HCT116 (cell line): ENCODE measurements around the gene ROR2. TPM values are rescaled to one million over a fixed set of nuclear protein-coding genes. Genes with fewer than 3 reads are reported as not detected.
A peak's percentile ranks its signal among the peaks of the same experiment; 100 is the strongest.
"Not testable (repeated sequence)": the region's sequence is repeated elsewhere in the genome, so short reads cannot be mapped to it uniquely, and the experiment has no call there.

Experiments used
- ATAC-seq: fragments of 200-7000 bp; cut with Tn5 transposase; 2 replicates; pipeline ENCODE4 v1.9.1; 2020; ENCODE audit warnings: mild to moderate bottlenecking, moderate library complexity
- BruUV-seq: library from RNA; stranded (reverse); fragments of 400-500 nt; replicated peaks from 2 replicates; lab custom pipeline; 2021; lab: Mats Ljungman, UMichigan
- CTCF ChIA-PET: fragments of 300-600 bp; sonication (Branson Sonifier 250); formaldehyde crosslinking; loops from one replicate; lab custom pipeline; 2021; ENCODE audit warnings: antibody characterized with exemption; lab: Charles Lee
- POLR2A ChIA-PET: fragments of 300-600, 350-600 bp; sonication (Branson Sonifier 250); formaldehyde crosslinking; loops from one replicate; lab custom pipeline; 2021; ENCODE audit warnings: antibody characterized with exemption; lab: Charles Lee
- RAD21 ChIA-PET, 2 experiments: fragments of 300-600 bp; sonication (Branson Sonifier 250); formaldehyde crosslinking; loops; one replicate each; lab custom pipeline; 2023; ENCODE audit warnings: low total read pairs in 2 of 2; ENCODE audit not compliant: uncharacterized antibody in 2 of 2, unreplicated experiment in 2 of 2, low non-redundant PET in 1 of 2; lab: Charles Lee
- DNase-seq: peaks from one replicate; pipeline ENCODE4 v3.0.0-alpha.2; 2010; ENCODE audit warnings: low read depth, low spot score
- H2AFZ ChIP-seq: fragments of 200-600 bp; shearing (Covaris generic), sonication (generic); 2 replicates; pipeline ENCODE4 v1.6.1; 2017; ENCODE audit warnings: low read depth, mixed run types, mixed read lengths, antibody characterized with exemption, low read length; ENCODE audit not compliant: poor library complexity, severe bottlenecking
- H3K27ac ChIP-seq: 2 replicates; pipeline ENCODE4 v1.5.1; 2012; ENCODE audit warnings: low read depth, low read length
- H3K27me3 ChIP-seq: fragments of 200-600 bp; sonication (generic); 2 replicates; pipeline ENCODE4 v1.6.1; 2016; ENCODE audit warnings: mixed run types, low read length, mixed read lengths; ENCODE audit not compliant: insufficient read depth
- H3K36me3 ChIP-seq, 2 experiments: fragments of 200-500 bp in 1 of 2; fragments of 200-600 bp in 1 of 2; sonication (Bioruptor generic) in 1 of 2; sonication (generic) in 1 of 2; 2 replicates each; pipeline versions ENCODE4 v1.5.1 to v1.6.1; 2014 to 2016; ENCODE audit warnings: low read length in 2 of 2, inconsistent platforms in 1 of 2, mixed read lengths in 1 of 2, mixed run types in 1 of 2; ENCODE audit not compliant: insufficient read depth in 2 of 2, control insufficient read depth in 1 of 2
- H3K4me1 ChIP-seq, 2 experiments: fragments of 200-600 bp in 1 of 2; sonication (generic) in 1 of 2; 2 replicates each; pipeline versions ENCODE4 v1.5.1 to v1.6.1; 2012 to 2017; ENCODE audit warnings: low read length in 2 of 2, inconsistent platforms in 1 of 2, mild to moderate bottlenecking in 1 of 2, mixed read lengths in 1 of 2, mixed run types in 1 of 2, moderate library complexity in 1 of 2; ENCODE audit not compliant: insufficient read depth in 2 of 2, control insufficient read depth in 1 of 2
- H3K4me2 ChIP-seq: fragments of 200-600 bp; sonication (generic); 2 replicates; pipeline ENCODE4 v1.6.1; 2017; ENCODE audit warnings: mixed run types, low read length, mixed read lengths
- H3K4me3 ChIP-seq, 2 experiments: fragments of 200-600 bp in 1 of 2; sonication (generic) in 1 of 2; replicated peaks in 1 of 2; 2 replicates each; pipeline ENCODE4 v1.5.1; 2011 to 2016; ENCODE audit warnings: low read length in 2 of 2, control low read depth in 1 of 2, low read depth in 1 of 2, mild to moderate bottlenecking in 1 of 2, mixed read lengths in 1 of 2, mixed run types in 1 of 2
- H3K79me2 ChIP-seq: fragments of 200-600 bp; sonication (generic); 2 replicates; pipeline ENCODE4 v1.6.1; 2017; ENCODE audit warnings: mild to moderate bottlenecking, mixed run types, low read length, moderate library complexity, mixed read lengths; ENCODE audit not compliant: insufficient read depth
- H3K9ac ChIP-seq: fragments of 200-600 bp; sonication (generic); 2 replicates; pipeline ENCODE4 v1.6.1; 2016; ENCODE audit warnings: low read length, mixed read lengths
- H3K9me2 ChIP-seq: fragments of 200-600 bp; sonication (generic), shearing (Covaris generic); 2 replicates; pipeline ENCODE4 v1.6.1; 2017; ENCODE audit warnings: mixed run types, mild to moderate bottlenecking, moderate library complexity; ENCODE audit not compliant: insufficient read depth
- H3K9me3 ChIP-seq, 2 experiments: fragments of 200-500 bp in 1 of 2; fragments of 200-600 bp in 1 of 2; sonication (Bioruptor generic) in 1 of 2; sonication (generic) in 1 of 2; 2 replicates each; pipeline ENCODE4 v1.6.1; 2014 to 2017; ENCODE audit warnings: low read length in 2 of 2, mixed read lengths in 2 of 2, inconsistent platforms in 1 of 2, low read depth in 1 of 2, mild to moderate bottlenecking in 1 of 2, mixed run types in 1 of 2, moderate library complexity in 1 of 2; ENCODE audit not compliant: control insufficient read depth in 1 of 2, insufficient read depth in 1 of 2
- H4K20me1 ChIP-seq: fragments of 200-600 bp; sonication (generic), shearing (Covaris generic); 2 replicates; pipeline ENCODE4 v1.6.1; 2017; ENCODE audit warnings: mixed run types, mild to moderate bottlenecking, moderate library complexity; ENCODE audit not compliant: insufficient read depth
- CBX3 ChIP-seq: IDR thresholded peaks from 2 replicates; pipeline ENCODE4 v1.6.1; 2012; ENCODE audit warnings: low read depth
- CEBPB ChIP-seq: IDR thresholded peaks from 2 replicates; pipeline ENCODE4 v1.6.1; 2012; ENCODE audit warnings: low read depth
- CTCF ChIP-seq, 3 experiments: fragments of 200-600 bp in 1 of 3; sonication (generic) in 1 of 3; IDR thresholded peaks in 2 of 3; conservative IDR thresholded peaks in 1 of 3; 2 replicates each; pipeline ENCODE4 v1.5.1; 2012 to 2017; ENCODE audit warnings: low read depth in 2 of 3, low read length in 2 of 3, antibody characterized with exemption in 1 of 3, borderline replicate concordance in 1 of 3, control low read depth in 1 of 3, mild to moderate bottlenecking in 1 of 3, mixed read lengths in 1 of 3, mixed run types in 1 of 3, moderate library complexity in 1 of 3; ENCODE audit not compliant: insufficient read depth in 1 of 3
- EGR1 ChIP-seq: IDR thresholded peaks from 2 replicates; pipeline ENCODE4 v1.6.1; 2012; ENCODE audit warnings: low read depth
- ELF1 ChIP-seq: IDR thresholded peaks from 2 replicates; pipeline ENCODE4 v1.6.1; 2012; ENCODE audit warnings: low read depth, borderline replicate concordance
- EZH2 ChIP-seq: fragments of 200-600 bp; sonication (generic); IDR thresholded peaks from 2 replicates; pipeline ENCODE4 v1.6.1; 2017; ENCODE audit warnings: antibody characterized with exemption, mixed run types
- EZH2phosphoT487 ChIP-seq: fragments of 200-600 bp; IDR thresholded peaks from 2 replicates; pipeline ENCODE4 v1.6.1; 2018; ENCODE audit warnings: antibody characterized with exemption, borderline replicate concordance
- FOSL1 ChIP-seq: IDR thresholded peaks from 2 replicates; pipeline ENCODE4 v1.6.1; 2012; ENCODE audit warnings: low read depth
- POLR2A ChIP-seq: IDR thresholded peaks from 2 replicates; pipeline ENCODE4 v1.7.0; 2011; ENCODE audit warnings: borderline replicate concordance; ENCODE audit not compliant: insufficient read depth, insufficient read length; ENCODE audit errors: extremely low read depth
- POLR2AphosphoS5 ChIP-seq: IDR thresholded peaks from 2 replicates; pipeline ENCODE4 v1.6.1; 2011; ENCODE audit warnings: mild to moderate bottlenecking, low read depth, low read length, moderate library complexity
- SIN3A ChIP-seq: IDR thresholded peaks from 2 replicates; pipeline ENCODE4 v1.6.1; 2012; ENCODE audit warnings: low read depth
- SP1 ChIP-seq: IDR thresholded peaks from 2 replicates; pipeline ENCODE4 v1.6.1; 2012; ENCODE audit warnings: low read depth
- TCF7L2 ChIP-seq: IDR thresholded peaks from 2 replicates; pipeline ENCODE4 v1.7.0; 2011; ENCODE audit warnings: borderline replicate concordance, inconsistent platforms; ENCODE audit not compliant: insufficient read depth, insufficient read length; ENCODE audit errors: extremely low read depth
- ZFX ChIP-seq: fragments of 450-650 bp; IDR thresholded peaks from 2 replicates; pipeline ENCODE4 v1.6.1; 2017
- intact Hi-C: fragments of 100-400 bp; cut with micrococcal nuclease; formaldehyde crosslinking; loops from 2 replicates; pipeline ENCODE4 v1.10.0; 2022
- total RNA-seq: library from RNA; stranded (reverse); gene quantifications from one replicate; pipeline ENCODE4 v1.2.1, GENCODE V29; 2021; ENCODE audit not compliant: unreplicated experiment
- TF ChIP-seq, protein P1 (sequence below): IDR thresholded peaks from 2 replicates; pipeline ENCODE4 v1.6.1; 2012; ENCODE audit warnings: low read depth

ROR2 gene
- total RNA-seq, 1 experiment from 2014 or later, result 15.7 TPM

- POLR2A ChIA-PET, result not testable (repeated sequence)
Measured at GRCh38 chr9:91796516-91796915, 153.5 kb downstream of the ROR2 start.

GRCh38 chr9:91795598-91796241 is 154.3 kb downstream of the ROR2 start:
- H3K27ac ChIP-seq, result peak overlapping the region; percentile 63
- peak overlapping the region; percentile 66 for H3K4me2 ChIP-seq
- ATAC-seq (peak; percentile 80), DNase-seq (peak; percentile 71)
- H3K27me3 ChIP-seq, result no peaks in the 10 kb centered on the region
- H3K9ac ChIP-seq, result no peak overlapping the region
- intact Hi-C loops, result no loop called here
- no peaks in the 10 kb centered on the region for H3K9me2 ChIP-seq
- peaks cover 30 to 51% of the 10 kb centered on the region in 2 experiments for H3K4me1 ChIP-seq
- ChIA-PET CTCF (interaction anchor here (0.6 kb wide), 1 partner anchor 37 kb away, joined by 3 read pairs; no protein-coding TSS in a partner anchor), RAD21 (interaction anchor here in 1 of 2 experiments (0.6 kb wide), 1 partner anchor 457 kb away, joined by 6 read pairs; no protein-coding TSS in a partner anchor), POLR2A (no interaction called here)
- H3K4me3 ChIP-seq, result no peak overlapping the region
- no peaks in the 10 kb centered on the region for H3K9me3 ChIP-seq
- no TSS peak for BruUV-seq
- no peaks in the 10 kb centered on the region for H4K20me1 ChIP-seq
- peaks cover 5% of the 10 kb centered on the region; the same call in 1 of the 2 replicates for H3K79me2 ChIP-seq
- H2AFZ ChIP-seq, result no peak overlapping the region
- no peaks in the 10 kb centered on the region for H3K36me3 ChIP-seq
- no peak for TF ChIP-seq EGR1
- TF ChIP-seq SP1, result peak; percentile 69
- TF ChIP-seq, protein P1, sequence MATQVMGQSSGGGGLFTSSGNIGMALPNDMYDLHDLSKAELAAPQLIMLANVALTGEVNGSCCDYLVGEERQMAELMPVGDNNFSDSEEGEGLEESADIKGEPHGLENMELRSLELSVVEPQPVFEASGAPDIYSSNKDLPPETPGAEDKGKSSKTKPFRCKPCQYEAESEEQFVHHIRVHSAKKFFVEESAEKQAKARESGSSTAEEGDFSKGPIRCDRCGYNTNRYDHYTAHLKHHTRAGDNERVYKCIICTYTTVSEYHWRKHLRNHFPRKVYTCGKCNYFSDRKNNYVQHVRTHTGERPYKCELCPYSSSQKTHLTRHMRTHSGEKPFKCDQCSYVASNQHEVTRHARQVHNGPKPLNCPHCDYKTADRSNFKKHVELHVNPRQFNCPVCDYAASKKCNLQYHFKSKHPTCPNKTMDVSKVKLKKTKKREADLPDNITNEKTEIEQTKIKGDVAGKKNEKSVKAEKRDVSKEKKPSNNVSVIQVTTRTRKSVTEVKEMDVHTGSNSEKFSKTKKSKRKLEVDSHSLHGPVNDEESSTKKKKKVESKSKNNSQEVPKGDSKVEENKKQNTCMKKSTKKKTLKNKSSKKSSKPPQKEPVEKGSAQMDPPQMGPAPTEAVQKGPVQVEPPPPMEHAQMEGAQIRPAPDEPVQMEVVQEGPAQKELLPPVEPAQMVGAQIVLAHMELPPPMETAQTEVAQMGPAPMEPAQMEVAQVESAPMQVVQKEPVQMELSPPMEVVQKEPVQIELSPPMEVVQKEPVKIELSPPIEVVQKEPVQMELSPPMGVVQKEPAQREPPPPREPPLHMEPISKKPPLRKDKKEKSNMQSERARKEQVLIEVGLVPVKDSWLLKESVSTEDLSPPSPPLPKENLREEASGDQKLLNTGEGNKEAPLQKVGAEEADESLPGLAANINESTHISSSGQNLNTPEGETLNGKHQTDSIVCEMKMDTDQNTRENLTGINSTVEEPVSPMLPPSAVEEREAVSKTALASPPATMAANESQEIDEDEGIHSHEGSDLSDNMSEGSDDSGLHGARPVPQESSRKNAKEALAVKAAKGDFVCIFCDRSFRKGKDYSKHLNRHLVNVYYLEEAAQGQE, result no peak
- TF ChIP-seq ZFX, result no peak
- TF ChIP-seq FOSL1, result peak; percentile 49; the same call in 1 of the 2 replicates
- TF ChIP-seq CTCF (IDR thresholded peaks at IDR 0.05 in 2 of 3, conservative IDR thresholded peaks at IDR 0.05 in 1 of 3; ENCODE audit: borderline replicate concordance in 1 of 3, insufficient read depth in 1 of 3, low read depth in 2 of 3, low read length in 2 of 3), result no peak
- TF ChIP-seq EZH2, result no peak
- no peak for TF ChIP-seq POLR2A
- 0 out of 2 replicates have a peak, but pooled peaks have one; percentile 26 for TF ChIP-seq SIN3A
- no peak for TF ChIP-seq EZH2phosphoT487
- TF ChIP-seq POLR2AphosphoS5, result no peak
- TF ChIP-seq CBX3, result 0 out of 2 replicates have a peak, but pooled peaks have one; percentile 23
- TF ChIP-seq TCF7L2, result no peak
- no peak for TF ChIP-seq ELF1
- no peak for TF ChIP-seq CEBPB

More at GRCh38 chr9:91796516-91796915, 153.5 kb downstream of the ROR2 start:
- H3K79me2 ChIP-seq, H4K20me1 ChIP-seq, H3K9ac ChIP-seq, H3K27me3 ChIP-seq, H3K4me3 ChIP-seq, H2AFZ ChIP-seq, H3K9me2 ChIP-seq, RAD21 ChIA-PET, H3K36me3 ChIP-seq, H3K9me3 ChIP-seq, BruUV-seq, intact Hi-C loops: not testable (repeated sequence)
- peaks cover 30 to 45% of the 10 kb centered on the region in 2 experiments for H3K4me1 ChIP-seq
- H3K4me2 ChIP-seq, result peak overlapping the region; percentile 66
- H3K27ac ChIP-seq, result peak overlapping the region; percentile 63
- ATAC-seq (peak; percentile 68), DNase-seq (peak; percentile 33)
- TF ChIP-seq EGR1, result 0 out of 2 replicates have a peak, but pooled peaks have one; percentile 9
- CTCF ChIA-PET, result interaction anchor here (0.6 kb wide), 1 partner anchor 38 kb away, joined by 3 read pairs; no protein-coding TSS in a partner anchor
